ENCODE measurements around the gene ING4.
A peak's percentile ranks its signal among the peaks of the same experiment; 100 is the strongest.

Gene ING4

DNA sequence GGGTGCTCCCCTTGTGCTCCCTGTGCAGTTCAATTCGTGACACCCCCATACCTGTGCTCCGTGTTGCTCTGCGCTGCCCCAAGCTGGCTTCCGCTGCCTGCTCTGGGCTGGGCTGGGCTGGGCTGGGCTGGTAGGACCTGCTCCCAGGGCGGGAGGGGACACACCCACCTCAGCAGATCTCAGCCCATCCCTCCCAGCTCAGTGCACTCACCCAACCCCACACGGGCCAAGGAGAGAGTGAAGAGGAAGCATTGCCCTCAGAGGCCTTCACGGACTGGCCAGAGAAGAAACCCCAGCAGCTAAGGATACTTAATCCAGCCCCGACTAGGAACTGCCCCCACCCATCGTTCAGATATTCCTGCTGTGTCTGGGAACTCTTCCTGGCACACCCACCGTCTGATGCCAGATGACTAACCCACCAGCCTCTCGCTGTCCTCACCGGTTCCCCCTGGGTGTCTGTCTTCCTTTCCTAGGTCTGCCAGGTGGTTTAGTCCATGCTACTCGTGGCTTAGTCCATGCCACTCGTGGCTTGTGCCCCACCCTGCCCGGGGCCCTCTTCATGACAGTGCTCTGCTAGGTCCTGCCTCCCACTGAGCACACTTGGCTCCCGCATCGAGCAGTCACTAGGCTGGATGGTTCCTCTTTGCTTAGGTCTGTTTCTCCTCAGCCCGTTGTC is 26.9 kb downstream of the ING4 start, which contains the start of gene LPAR5:
Gene LPAR5 (minus strand): TSS at position 104 of the 676 bp plus-strand sequence. CDS start 14,711 bp downstream, outside the sequence.
- peak; percentile 44 for DNase-seq (ENCODE audit: low read depth)

DNA sequence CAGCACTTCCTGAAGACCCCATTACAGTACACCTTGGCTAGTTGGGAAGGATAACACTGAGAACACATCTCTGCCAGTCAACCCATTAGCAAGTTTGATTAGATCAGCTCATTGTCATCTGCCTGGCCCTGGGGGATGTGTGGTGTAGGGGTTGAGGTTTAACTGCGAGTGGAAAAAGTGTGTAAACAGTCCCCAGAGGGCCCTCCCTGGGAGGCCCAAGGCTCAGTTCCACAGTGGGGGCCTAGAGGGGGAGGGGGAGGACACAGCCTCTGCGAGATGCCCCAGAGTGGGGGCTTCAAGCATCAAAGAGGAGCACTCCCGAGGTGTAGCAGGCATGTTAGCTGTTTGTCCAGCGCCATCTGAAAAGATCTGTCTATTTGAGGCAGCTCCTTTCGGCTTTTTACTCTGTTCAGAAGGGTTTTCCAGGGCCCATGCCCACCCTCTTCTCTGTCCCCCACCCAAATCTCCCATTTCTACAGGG is 27.5 kb downstream of the ING4 start:
- no peak for DNase-seq (ENCODE audit: low read depth)

DNA sequence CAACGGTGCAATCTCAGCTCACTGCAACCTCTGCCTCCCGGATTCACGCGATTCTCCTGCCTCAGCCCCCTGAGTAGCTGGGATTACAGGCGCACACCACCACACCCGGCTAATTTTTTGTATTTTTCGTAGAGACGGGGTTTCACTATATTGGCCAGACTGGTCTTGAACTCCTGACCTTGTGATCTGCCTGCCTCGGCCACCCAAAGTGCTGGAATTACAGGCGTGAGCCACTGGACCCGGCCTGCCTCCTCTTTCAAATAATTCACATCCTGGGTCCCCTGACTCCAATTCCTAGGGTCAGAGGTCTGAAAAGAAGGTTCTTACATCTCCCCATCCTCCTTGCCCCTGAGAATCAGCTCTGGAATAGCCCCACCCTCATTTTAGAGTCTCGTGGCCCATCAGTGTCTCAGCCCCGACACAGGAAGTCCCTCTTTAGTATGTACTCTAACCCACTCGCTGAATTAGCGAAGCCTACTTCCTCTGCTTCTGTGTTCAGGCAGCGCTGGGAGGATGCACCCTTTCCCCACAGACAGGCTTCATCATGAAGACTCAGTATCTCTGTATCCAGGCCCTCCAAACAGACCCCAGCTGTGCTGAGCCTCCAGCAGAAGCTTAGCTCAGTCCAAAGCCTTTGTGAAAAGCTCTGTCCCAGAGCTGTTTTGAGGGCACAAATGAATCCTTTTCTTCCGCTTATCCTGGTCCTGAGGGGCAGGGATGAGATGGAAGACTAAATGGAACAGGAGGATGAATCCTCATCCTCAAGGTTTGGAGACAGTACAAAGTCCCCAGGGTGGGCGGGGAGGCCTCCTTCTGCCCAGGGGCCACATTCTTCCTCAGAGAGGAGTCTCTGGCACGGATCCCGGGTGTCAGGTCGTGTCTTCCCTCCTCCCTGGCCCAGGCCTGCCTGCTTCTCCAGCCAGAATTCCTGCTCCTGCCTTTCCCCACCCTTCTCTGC is 30.6 kb downstream of the ING4 start:
- DNase-seq (ENCODE audit: low read depth): no peak

DNA sequence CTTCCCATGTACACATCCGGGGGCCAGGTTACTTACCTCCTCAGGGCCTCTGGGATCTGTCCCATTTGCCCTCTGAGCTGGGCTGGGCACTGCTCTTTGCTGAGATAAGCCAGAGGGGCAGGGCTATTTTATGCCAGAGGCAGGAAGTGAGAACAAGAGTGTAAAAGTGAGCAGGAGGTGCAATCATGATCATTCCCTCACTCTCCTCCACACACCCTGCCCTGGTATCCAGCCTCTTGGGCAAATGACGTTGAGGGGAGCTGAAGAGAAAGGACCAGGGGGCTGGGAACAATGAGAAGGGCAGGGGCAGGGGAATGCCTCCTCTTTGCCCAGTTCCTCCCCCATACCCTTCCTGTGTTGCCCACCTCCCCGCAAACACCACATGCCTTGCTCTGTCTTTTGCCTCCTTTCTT is 31.4 kb downstream of the ING4 start:
- no peak for DNase-seq (ENCODE audit: low read depth)

GRCh38 chr12:6630736-6631135 is 32.2 kb downstream of the ING4 start:
- no peak for DNase-seq (ENCODE audit: low read depth)

GRCh38 chr12:6627616-6628015 is 35.3 kb downstream of the ING4 start:
- DNase-seq (ENCODE audit: low read depth): no peak

- no peak for DNase-seq (ENCODE audit: low read depth)
Observed at GRCh38 chr12:6626654-6627283, 36.1 kb downstream of the ING4 start.

GRCh38 chr12:6620885-6621274 is 42.0 kb downstream of the ING4 start:
- no peak for DNase-seq (ENCODE audit: low read depth)

DNA sequence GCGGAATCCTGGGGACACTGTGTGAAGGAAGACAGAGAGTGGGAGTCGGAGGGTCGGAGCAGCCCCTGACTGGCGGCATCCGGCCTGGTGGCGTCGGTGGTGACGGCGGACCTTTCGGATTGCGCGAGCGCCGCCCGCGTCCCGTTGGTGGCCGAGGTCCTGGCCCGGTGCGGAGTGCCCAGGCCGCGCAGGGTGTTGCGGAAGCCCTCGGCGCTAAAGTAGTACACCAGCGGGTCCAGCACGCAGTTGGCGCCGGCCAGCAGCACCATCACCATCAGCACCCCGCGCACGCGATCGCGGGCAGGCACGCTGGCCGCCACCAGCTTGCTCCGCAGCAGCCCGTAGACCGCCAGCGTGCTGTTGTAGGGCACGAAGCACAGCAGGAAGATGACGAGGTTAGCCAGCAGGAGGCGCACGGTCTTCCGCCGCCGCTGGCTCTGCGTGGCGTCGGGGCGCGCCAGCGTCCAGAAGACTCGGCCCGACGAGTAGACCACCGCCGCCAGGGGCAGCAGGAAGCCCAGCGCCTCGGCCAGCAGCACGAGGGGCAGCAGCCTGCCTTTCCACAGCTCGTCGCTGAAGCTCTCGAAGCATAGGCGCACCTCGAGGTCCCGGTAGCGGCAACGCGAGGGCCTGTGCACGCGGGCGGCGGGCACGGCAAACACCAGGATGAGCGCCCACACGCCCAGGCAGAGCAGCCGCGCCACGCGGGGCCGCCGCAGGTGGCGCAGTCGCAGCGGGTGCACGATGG is 42.6 kb downstream of the ING4 start:
- DNase-seq (ENCODE audit: low read depth): peak; percentile 56

GRCh38 chr12:6618483-6619225 is 44.3 kb downstream of the ING4 start:
- no peak for DNase-seq (ENCODE audit: low read depth)

- DNase-seq (ENCODE audit: low read depth): no peak
Observed at GRCh38 chr12:6615802-6616201, 47.1 kb downstream of the ING4 start.

DNA sequence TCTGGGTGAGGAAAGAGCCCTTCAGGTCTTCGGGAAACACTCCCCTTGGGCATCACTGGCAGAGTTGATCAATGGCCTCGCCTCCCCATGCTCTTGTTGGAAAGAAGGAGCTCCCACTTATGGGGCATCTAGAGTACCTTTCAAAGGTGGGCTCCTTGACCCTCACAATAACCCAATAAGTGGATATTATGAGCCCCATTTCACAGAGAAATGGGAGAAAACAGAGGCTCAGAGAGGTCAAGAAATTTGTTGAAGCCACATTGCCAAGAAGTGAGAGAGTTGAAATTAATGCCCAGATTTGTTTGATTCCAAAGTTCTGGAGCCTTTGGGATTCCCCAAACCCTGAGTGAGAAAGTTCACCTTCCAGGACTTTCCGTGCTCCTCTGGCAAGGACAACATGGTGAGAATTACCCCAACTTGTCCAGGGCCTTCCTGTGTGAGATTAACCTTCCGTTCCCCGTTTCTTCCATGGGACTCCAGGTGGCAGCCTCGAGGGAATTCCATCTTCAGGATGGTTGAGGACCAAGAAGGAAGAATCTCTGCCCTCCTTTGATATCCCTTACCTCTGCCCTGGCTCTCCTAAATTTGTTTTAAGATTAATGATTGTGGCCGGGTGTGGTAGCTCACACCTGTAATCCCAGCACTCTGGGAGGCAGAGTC is 48.3 kb downstream of the ING4 start:
- DNase-seq (ENCODE audit: low read depth): no peak

GRCh38 chr12:6613776-6614512 is 49.0 kb downstream of the ING4 start:
- DNase-seq (ENCODE audit: low read depth): peak; percentile 95

- DNase-seq (ENCODE audit: low read depth): peak; percentile 73
Observed at GRCh38 chr12:6613015-6613775, 49.7 kb downstream of the ING4 start.

DNA sequence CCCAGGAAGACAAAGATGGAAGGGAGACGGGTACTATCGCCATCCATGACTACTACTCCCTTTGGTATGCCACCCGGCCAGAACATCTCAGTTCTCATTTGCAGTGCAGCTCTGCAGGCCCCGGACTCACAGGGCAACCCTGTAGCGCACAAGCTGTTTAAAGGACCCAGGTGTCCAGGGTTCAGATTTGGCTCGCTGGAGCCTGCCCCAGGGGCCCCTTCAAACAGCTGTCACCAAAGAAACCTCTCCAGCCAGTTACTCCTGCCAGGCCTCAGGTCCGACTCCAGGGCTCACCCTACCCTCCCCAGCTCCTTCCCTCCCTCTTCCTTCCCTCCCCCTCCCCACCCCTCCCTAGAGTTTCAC is 50.3 kb downstream of the ING4 start:
- DNase-seq (ENCODE audit: low read depth): no peak

DNA sequence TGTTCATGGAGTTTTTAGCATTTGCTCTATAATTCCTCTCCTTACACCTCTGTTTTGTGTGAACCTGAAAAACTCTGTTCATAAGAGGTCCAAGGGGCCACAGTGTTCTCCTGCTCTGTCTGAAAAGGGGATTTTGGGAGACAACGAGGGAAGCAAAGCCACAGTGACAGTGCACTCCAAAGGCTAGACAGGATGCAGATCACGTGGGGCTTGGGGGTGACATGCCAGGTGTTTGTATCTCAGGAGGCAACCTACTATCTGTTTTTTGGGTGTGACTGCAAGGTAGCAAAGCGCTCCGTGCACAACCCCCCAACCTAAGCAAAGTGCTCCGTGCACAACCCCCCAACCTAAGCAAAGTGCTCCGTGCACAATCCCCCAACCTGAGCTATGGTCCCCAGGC is 50.7 kb downstream of the ING4 start:
- no peak for DNase-seq (ENCODE audit: low read depth)

DNA sequence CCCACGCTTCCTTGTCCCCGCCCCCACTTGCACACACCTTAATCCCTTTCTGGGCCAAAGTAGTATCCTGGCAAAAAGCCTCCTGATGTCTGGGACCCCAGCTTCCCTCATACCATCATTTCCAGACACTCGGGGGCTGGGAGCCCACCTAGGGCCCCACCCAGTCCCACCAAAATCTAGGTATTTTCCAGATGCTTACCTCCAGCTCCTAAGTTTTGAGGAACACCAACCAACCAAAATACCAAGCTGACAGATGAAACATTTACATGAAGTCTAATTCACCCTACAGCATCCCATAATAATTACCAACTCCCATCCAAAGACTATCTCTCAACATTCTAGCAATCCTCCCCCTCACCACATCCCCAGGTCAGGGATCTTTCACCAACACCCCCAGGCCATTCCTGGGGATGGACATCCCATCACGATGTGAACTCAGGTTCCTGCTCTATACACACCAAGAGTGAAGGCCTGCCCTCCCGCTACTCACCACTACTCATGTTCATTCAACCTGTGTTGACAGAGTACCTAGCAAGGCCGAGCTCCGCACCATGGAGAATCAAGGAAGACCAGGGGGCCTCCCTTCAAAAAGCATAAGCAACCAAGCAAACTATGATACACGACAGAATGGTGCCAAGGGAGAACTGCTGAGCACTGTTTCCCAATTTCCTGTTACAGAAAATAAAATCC is 54.2 kb downstream of the ING4 start:
- DNase-seq (ENCODE audit: low read depth): no peak

DNA sequence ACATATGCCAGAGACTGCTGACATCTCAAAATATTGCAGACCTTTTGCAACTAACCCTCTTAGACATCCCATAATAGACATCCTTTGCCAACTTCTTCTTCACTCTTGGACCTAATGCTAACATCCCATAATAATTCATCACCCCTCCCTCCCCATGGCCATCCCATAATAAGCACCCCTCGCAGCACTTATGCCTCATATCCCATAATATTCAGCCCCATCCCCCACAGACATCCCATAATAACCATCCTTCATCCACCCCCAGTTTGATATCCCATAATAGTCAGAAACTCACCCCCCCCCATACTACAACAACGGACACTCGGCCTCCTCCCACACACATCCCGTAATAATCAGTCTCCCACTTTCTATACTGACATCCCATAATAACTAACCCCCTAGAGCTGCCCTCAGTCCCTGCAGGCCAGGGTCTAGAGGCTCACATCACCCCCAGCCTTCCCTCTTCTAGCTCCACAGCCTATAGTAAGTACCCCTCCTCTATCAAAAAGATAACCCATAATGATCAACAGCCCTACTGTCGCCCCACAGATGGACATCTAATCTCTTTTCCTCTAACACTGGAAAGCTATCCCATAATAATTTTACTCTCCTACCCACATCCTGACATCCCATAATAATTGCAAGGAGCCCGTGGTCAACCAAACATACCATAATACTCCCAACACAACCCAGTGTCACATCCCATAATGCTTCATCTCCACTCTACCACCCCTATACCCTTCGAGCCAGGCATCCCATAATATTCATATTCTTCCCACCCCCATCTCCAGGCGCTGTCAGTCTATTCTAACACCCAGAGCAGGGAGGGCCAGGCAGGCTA is 54.9 kb downstream of the ING4 start:
- no peak for DNase-seq (ENCODE audit: low read depth)
